ENCODE data around the gene IP6K3.

Gene IP6K3

DNA sequence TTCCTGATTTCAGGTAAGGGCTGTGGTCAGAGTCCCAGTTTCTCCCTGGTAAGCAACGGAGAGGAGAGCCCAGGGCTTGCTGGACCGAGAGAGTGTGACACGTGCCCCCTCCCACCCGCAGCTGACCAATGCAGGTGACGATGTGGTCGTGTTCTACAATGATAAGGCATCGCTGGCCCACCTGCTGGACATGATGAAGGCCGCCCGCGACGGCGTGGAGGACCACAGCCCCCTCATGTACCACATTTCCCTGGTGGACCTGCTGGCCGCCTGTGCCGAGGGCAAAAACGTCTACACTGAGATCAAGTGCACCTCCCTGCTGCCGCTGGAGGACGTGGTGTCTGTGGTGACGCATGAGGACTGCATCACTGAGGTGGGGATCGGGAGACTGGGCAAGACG lies 66.9 kb downstream of the IP6K3 start:
- TF ChIP-seq, protein P1, sequence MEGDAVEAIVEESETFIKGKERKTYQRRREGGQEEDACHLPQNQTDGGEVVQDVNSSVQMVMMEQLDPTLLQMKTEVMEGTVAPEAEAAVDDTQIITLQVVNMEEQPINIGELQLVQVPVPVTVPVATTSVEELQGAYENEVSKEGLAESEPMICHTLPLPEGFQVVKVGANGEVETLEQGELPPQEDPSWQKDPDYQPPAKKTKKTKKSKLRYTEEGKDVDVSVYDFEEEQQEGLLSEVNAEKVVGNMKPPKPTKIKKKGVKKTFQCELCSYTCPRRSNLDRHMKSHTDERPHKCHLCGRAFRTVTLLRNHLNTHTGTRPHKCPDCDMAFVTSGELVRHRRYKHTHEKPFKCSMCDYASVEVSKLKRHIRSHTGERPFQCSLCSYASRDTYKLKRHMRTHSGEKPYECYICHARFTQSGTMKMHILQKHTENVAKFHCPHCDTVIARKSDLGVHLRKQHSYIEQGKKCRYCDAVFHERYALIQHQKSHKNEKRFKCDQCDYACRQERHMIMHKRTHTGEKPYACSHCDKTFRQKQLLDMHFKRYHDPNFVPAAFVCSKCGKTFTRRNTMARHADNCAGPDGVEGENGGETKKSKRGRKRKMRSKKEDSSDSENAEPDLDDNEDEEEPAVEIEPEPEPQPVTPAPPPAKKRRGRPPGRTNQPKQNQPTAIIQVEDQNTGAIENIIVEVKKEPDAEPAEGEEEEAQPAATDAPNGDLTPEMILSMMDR (IDR thresholded peaks at IDR 0.05; ENCODE audit: extremely low read depth, insufficient read depth, missing control alignments), result no peak
- in situ Hi-C loops (cut with MboI; ENCODE audit: low pct_unique_long_range_greater_than_20kb, low sequenced_read_pairs, unreplicated experiment), result no loop called here
- no peak for DNase-seq (ENCODE audit: low spot score)

DNA sequence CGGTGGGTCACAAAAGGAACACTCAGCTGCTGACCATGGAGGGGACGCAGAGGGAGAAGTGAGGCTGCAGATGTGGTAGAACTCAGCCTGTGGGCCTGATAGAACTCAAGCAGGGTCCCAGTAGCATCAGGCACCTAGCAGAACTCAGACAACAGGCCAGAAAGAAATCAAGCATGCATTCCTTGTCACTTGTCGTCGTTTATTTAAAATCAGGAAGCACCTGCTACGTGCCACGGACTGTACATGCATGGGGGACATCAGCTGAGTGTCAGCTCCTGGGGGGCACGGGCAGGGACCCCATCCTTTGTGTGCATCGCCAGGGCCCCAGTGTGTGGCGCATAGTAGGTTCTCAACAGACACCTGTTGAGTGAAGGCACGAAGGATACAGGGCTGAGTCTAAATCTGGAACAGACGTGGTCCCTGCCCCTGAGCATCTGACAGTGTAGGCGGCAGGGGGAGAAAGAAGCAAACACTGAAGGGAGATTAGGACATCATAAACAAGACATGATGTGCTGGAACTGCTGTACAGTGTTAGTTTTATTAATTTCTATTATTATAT lies 67.7 kb downstream of the IP6K3 start:
- no peak for DNase-seq (ENCODE audit: low spot score)
- TF ChIP-seq, protein P1 (IDR thresholded peaks at IDR 0.05; ENCODE audit: extremely low read depth, insufficient read depth, missing control alignments), result no peak
- in situ Hi-C loops (cut with MboI; ENCODE audit: low pct_unique_long_range_greater_than_20kb, low sequenced_read_pairs, unreplicated experiment), result no loop called here

DNA sequence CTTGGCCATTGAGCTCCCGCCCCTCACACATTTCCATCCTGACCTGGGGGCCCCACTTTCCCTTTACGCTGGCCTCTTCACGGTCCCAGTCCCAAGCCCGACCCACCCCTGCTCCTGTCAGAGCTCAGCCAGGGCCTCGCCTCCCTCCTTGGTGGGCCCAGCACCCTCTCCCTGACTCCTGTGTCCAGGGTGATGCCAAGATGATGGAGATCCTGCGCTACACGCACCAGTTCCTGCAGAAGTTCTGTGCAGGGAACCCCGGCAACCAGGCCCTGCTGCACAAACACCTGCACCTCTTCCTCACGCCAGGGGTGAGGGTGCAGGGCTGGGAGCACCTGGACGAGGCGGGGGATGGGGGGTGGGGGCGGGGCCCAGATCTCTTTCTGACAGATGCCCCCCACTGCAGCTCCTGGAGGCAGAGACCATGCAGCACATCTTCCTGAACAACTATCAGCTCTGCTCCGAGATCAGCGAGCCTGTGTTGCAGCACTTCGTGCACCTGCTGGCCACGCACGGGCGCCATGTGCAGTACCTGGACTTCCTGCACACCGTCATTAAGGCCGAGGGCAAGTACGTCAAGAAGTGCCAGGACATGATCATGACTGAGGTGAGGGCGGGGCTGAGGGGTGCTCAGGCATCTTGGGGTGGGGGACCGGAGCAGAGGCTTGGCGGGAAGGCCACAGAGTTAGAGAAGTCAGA lies 68.3 kb downstream of the IP6K3 start:
- TF ChIP-seq, protein P1 (IDR thresholded peaks at IDR 0.05; ENCODE audit: extremely low read depth, insufficient read depth, missing control alignments), result no peak
- in situ Hi-C loops (cut with MboI; ENCODE audit: low pct_unique_long_range_greater_than_20kb, low sequenced_read_pairs, unreplicated experiment), result no loop called here
- DNase-seq (ENCODE audit: low spot score), result no peak

DNA sequence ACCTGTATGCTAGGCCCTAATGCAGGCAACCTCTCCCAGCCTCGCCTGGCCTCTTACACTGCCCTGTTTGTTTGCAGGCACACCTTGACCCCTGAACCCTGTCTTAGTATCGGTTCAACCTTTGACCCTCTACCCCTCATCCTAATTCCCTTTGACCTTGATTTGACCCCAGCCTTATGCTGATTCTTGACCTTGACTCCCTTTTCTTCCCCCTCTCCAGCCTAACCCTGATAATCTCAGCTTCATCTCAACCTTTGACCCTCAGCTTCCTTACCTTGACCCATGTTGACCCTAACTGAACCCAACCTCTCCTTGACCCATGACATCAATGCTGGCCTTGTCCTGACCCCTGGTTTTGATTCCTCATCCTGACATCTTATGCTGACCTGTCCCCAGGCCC lies 69.0 kb downstream of the IP6K3 start:
- in situ Hi-C loops (cut with MboI; ENCODE audit: low pct_unique_long_range_greater_than_20kb, low sequenced_read_pairs, unreplicated experiment), result no loop called here
- TF ChIP-seq, protein P1 (IDR thresholded peaks at IDR 0.05; ENCODE audit: extremely low read depth, insufficient read depth, missing control alignments), result no peak
- DNase-seq (ENCODE audit: low spot score), result no peak

DNA sequence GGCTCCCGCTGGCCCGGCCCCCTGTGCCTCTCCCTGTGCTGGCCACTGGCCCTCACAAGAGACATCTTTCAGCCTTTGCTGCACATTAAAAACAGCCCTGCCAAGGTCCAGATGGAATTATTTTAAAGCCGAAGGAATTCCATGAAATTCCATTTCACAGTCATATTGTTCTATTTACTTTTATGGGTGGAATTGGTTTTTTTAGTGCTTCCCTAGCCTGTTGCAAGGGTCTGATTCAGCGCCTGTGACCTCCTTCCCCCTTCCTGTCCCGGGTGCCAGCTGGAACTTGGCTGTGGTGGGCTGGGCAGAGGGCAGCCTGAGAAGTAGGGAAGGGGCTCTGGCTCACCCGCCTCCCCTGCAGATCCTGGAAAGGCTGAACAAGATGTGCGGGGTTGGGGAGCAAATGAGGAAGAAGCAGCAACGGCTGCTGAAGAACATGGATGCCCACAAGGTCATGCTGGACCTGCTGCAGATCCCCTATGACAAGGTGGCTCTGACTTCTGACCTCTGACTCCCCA lies 69.5 kb downstream of the IP6K3 start:
- TF ChIP-seq, protein P1 (IDR thresholded peaks at IDR 0.05; ENCODE audit: extremely low read depth, insufficient read depth, missing control alignments), result no peak
- in situ Hi-C loops (cut with MboI; ENCODE audit: low pct_unique_long_range_greater_than_20kb, low sequenced_read_pairs, unreplicated experiment), result no loop called here
- DNase-seq (ENCODE audit: low spot score), result no peak

DNA sequence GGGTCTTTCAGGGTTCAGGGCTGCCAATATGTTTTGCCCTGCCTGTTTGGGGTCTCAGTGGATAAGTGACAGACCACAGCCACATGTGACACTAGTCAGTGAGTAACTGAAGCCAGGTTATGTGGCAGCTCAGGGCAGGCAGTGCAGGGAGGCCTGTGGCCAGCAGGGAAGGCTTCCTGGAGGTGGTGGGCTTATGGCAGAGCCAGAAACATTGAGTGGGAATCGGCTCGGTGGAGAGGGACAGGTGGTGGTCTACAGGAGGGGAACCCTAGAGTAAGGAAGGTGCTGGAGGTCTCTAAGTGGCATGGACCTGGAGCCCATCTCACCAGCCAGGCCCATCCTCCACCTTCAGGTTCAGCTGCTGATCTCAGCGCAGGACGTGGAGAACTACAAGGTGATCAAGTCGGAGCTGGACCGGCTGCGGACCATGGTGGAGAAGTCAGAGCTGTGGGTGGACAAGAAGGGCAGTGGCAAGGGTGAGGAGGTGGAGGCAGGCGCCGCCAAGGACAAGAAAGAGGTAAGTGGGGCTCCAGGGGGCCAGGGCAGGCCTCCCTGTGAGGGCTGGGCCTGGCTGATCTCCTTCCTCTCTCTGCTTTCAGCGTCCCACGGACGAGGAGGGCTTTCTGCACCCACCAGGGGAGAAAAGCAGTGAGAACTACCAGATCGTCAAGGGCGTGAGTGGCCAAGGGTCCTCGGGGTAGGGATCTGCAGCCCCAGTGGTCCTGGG lies 70.1 kb downstream of the IP6K3 start:
- TF ChIP-seq, protein P1 (IDR thresholded peaks at IDR 0.05; ENCODE audit: extremely low read depth, insufficient read depth, missing control alignments), result no peak
- DNase-seq (ENCODE audit: low spot score), result no peak
- in situ Hi-C loops (cut with MboI; ENCODE audit: low pct_unique_long_range_greater_than_20kb, low sequenced_read_pairs, unreplicated experiment), result no loop called here

All from GM13977 (cell line).